GM10266 (cell line): ENCODE measurements around the gene POLR3K.
"Not testable (repeated sequence)": the region's sequence is repeated elsewhere in the genome, so short reads cannot be mapped to it uniquely, and the experiment has no call there.

ENCODE experiments used
- DNase-seq: peaks from one replicate; pipeline ENCODE4 v3.0.0; 2012; ENCODE audit errors: extremely low spot score
- TF ChIP-seq, protein P1 (sequence below): IDR thresholded peaks from 2 replicates; pipeline ENCODE4 v1.5.1; 2012; ENCODE audit warnings: mild to moderate bottlenecking, low read depth; ENCODE audit not compliant: control insufficient read depth, insufficient read depth; ENCODE audit errors: missing control alignments

Gene POLR3K

DNA sequence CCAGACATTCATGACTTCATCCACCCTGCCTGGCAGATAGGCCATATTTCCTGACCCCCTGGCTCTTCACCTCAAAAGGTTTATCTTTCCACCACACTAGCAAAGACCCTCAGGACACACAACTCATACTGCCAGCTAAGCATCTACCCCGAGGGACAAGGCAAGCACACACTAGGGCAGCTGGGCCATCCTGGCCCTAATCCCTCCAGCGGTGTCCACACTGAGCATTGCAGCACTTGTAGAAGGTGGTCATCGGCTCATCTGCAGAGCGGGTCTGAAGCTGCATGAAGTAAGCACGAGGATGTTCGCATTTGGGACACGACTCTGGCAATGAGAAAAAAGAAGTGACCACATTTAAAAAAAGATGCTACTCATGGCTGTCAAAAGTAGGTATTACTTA, 6.2 kb downstream of the POLR3K start:
- TF ChIP-seq, protein P1, sequence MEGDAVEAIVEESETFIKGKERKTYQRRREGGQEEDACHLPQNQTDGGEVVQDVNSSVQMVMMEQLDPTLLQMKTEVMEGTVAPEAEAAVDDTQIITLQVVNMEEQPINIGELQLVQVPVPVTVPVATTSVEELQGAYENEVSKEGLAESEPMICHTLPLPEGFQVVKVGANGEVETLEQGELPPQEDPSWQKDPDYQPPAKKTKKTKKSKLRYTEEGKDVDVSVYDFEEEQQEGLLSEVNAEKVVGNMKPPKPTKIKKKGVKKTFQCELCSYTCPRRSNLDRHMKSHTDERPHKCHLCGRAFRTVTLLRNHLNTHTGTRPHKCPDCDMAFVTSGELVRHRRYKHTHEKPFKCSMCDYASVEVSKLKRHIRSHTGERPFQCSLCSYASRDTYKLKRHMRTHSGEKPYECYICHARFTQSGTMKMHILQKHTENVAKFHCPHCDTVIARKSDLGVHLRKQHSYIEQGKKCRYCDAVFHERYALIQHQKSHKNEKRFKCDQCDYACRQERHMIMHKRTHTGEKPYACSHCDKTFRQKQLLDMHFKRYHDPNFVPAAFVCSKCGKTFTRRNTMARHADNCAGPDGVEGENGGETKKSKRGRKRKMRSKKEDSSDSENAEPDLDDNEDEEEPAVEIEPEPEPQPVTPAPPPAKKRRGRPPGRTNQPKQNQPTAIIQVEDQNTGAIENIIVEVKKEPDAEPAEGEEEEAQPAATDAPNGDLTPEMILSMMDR: no peak
- no peak for DNase-seq

DNA sequence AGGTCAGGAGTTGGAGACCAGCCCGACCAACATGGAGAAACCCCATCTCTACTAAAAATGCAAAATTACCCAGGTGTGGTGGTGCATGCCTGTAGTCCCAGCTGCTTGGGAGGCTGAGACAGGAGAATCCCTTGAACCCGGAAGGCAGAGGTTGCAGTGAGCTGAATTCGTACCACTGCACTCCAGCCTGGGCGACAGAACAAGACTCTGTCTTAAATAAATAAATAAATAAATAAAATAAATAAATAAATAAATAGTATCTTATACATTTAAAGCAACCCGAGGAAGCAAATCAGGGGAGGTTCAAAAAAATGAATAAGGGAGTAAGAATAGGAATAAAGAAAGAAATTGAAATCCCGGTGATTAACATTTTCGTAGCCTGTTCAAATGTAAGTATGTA, 6.9 kb downstream of the POLR3K start:
- not testable (repeated sequence) for DNase-seq

- no peak for DNase-seq
- TF ChIP-seq, protein P1: no peak
Measured at GRCh38 chr16:45454-45853, 8.0 kb downstream of the POLR3K start.

GRCh38 chr16:44655-45054, 8.8 kb downstream of the POLR3K start:
- TF ChIP-seq, protein P1: no peak
- DNase-seq: no peak

- no peak for DNase-seq
- TF ChIP-seq, protein P1: no peak
Measured at GRCh38 chr16:43294-43693, 10.1 kb downstream of the POLR3K start.

DNA sequence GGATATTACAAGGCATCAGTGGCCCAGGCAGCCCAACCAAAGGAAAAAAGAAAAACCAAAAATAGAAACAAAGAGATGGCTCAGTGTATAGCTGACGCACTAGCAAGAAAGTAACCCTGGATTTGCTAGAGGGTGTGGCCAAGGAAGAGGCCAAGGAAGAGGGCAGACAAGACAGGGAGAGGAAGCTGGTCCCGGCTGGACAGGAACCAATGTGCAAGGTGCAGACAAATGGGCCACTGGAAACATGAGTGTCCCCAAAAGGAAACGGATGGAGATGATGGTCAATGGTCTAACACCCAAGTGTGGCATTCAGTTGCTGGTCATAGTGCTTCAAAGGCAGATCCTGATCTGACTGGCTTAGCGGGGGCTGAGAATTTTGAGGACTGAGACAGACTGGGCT, 10.7 kb downstream of the POLR3K start:
- TF ChIP-seq, protein P1: no peak
- DNase-seq: no peak

DNA sequence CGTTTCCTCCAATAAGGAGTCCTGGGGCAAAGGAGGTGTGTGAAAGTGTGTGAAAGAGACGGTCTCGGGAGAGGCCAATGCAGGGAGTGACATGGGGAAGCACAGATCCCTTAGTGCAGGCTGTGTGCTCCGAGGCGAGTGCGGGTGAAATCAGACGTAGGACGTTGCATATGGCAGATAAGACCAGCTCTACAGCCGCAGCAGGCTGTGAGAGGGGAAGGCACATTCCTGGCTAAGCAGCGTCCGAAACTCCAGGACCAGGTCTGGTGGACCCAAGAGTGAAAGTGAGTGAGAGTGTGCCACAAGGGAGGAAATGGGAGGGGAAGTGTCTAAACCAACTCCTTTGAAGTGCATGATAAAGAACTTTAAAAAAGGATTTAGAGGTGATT, 11.3 kb downstream of the POLR3K start:
- DNase-seq: no peak
- TF ChIP-seq, protein P1: no peak

- TF ChIP-seq, protein P1: no peak
- DNase-seq: no peak
Measured at GRCh38 chr16:41439-42068, 11.9 kb downstream of the POLR3K start.
